IMR-90 (cell line): ENCODE data around the gene NHSL2. TPM values are rescaled to one million over a fixed set of nuclear protein-coding genes. Genes with fewer than 3 reads are reported as not detected.

Experiments
- ATAC-seq: fragments of 200-7000 bp; cut with Tn5 transposase; 2 replicates; pipeline ENCODE4 v1.9.1; 2020; ENCODE audit warnings: low read depth, mild to moderate bottlenecking, moderate library complexity
- BruUV-seq: library from RNA; stranded (reverse); fragments of 400-500 nt; replicated peaks from 2 replicates; lab custom pipeline; 2021; lab: Mats Ljungman, UMichigan
- CTCF ChIA-PET: fragments of 300-600 bp; formaldehyde crosslinking; extraction: SDS; loops from one replicate; lab custom pipeline; 2021; ENCODE audit warnings: antibody characterized with exemption; lab: Yijun Ruan, JAX
- POLR2A ChIA-PET: fragments of 300-600 bp; sonication (Branson Sonifier 250); formaldehyde crosslinking; loops from one replicate; lab custom pipeline; 2022; ENCODE audit warnings: antibody characterized with exemption; ENCODE audit not compliant: unreplicated experiment; lab: Charles Lee
- DNase-seq: peaks from one replicate; pipeline ENCODE4 v3.0.0; 2013
- H2AFZ ChIP-seq: replicated peaks from 2 replicates; pipeline ENCODE3; 2013; ENCODE audit warnings: low read length, mild to moderate bottlenecking; ENCODE audit not compliant: poor library complexity
- H2AK5ac ChIP-seq: 2 replicates; pipeline ENCODE4 v1.6.1; 2013; ENCODE audit warnings: low read depth, low read length, inconsistent platforms
- H2AK9ac ChIP-seq: replicated peaks from 2 replicates; pipeline ENCODE3; 2013; ENCODE audit warnings: mild to moderate bottlenecking, low read depth, low read length, moderate library complexity; ENCODE audit not compliant: poor library complexity
- H2BK120ac ChIP-seq: 2 replicates; pipeline ENCODE4 v1.6.1; 2013; ENCODE audit warnings: low read depth, low read length, inconsistent platforms
- H2BK15ac ChIP-seq: 3 replicates; pipeline ENCODE4 v1.6.1; 2013; ENCODE audit warnings: low read depth, low read length, inconsistent platforms
- H2BK20ac ChIP-seq: 2 replicates; pipeline ENCODE4 v1.6.1; 2013; ENCODE audit warnings: low read depth, mild to moderate bottlenecking, inconsistent platforms, low read length, moderate library complexity
- H2BK5ac ChIP-seq: 2 replicates; pipeline ENCODE4 v1.6.1; 2013; ENCODE audit warnings: mild to moderate bottlenecking, low read depth, low read length, inconsistent platforms; ENCODE audit not compliant: poor library complexity, severe bottlenecking
- H3K14ac ChIP-seq: replicated peaks from 2 replicates; pipeline ENCODE4 v1.6.1; 2013; ENCODE audit warnings: low read depth, low read length, inconsistent platforms
- H3K18ac ChIP-seq: 2 replicates; pipeline ENCODE4 v1.6.1; 2013; ENCODE audit warnings: low read depth, low read length, control low read depth
- H3K23ac ChIP-seq: 2 replicates; pipeline ENCODE4 v1.6.1; 2013; ENCODE audit warnings: low read depth, low read length, inconsistent platforms
- H3K27ac ChIP-seq: 2 replicates; pipeline ENCODE4 v1.5.1; 2013; ENCODE audit warnings: mild to moderate bottlenecking, control low read depth, low read length; ENCODE audit not compliant: insufficient read depth
- H3K27me3 ChIP-seq: 2 replicates; pipeline ENCODE4 v1.6.1; 2013; ENCODE audit warnings: low read length; ENCODE audit not compliant: control insufficient read depth, insufficient read depth
- H3K36me3 ChIP-seq: 2 replicates; pipeline ENCODE4 v1.6.1; 2013; ENCODE audit warnings: low read length, mixed read lengths; ENCODE audit not compliant: control insufficient read depth, insufficient read depth
- H3K4ac ChIP-seq: 2 replicates; pipeline ENCODE4 v1.6.1; 2013; ENCODE audit warnings: low read depth, low read length, inconsistent platforms
- H3K4me1 ChIP-seq: 2 replicates; pipeline ENCODE4 v1.6.1; 2013; ENCODE audit warnings: low read length, mixed read lengths; ENCODE audit not compliant: control insufficient read depth, insufficient read depth
- H3K4me2 ChIP-seq: 2 replicates; pipeline ENCODE4 v1.6.1; 2013; ENCODE audit warnings: low read depth, mild to moderate bottlenecking, control low read depth, low read length, moderate library complexity
- H3K4me3 ChIP-seq: 2 replicates; pipeline ENCODE4 v1.5.1; 2013; ENCODE audit warnings: low read depth, mild to moderate bottlenecking, control low read depth, low read length, moderate library complexity; ENCODE audit not compliant: insufficient read depth
- H3K56ac ChIP-seq: 2 replicates; pipeline ENCODE4 v1.6.1; 2013; ENCODE audit warnings: low read length, inconsistent platforms; ENCODE audit not compliant: insufficient read depth; ENCODE audit errors: extremely low read depth
- H3K79me1 ChIP-seq, 2 experiments: 2 replicates each; pipeline ENCODE4 v1.6.1; 2013; ENCODE audit warnings: low read length in 2 of 2, inconsistent platforms in 1 of 2, low read depth in 1 of 2
- H3K9ac ChIP-seq: 2 replicates; pipeline ENCODE4 v1.6.1; 2013; ENCODE audit warnings: low read depth, low read length, control low read depth
- H3K9me1 ChIP-seq: 2 replicates; pipeline ENCODE4 v1.6.1; 2013; ENCODE audit warnings: low read length, inconsistent platforms; ENCODE audit not compliant: insufficient read depth
- H3K9me3 ChIP-seq: 2 replicates; pipeline ENCODE4 v1.6.1; 2013; ENCODE audit warnings: low read length; ENCODE audit not compliant: control insufficient read depth, insufficient read depth
- H4K20me1 ChIP-seq: 2 replicates; pipeline ENCODE4 v1.6.1; 2013; ENCODE audit warnings: low read length, inconsistent platforms; ENCODE audit not compliant: insufficient read depth
- H4K5ac ChIP-seq: 2 replicates; pipeline ENCODE4 v1.6.1; 2013; ENCODE audit warnings: mild to moderate bottlenecking, low read depth, low read length, control low read depth
- H4K8ac ChIP-seq, 2 experiments: 2 replicates each; pipeline ENCODE4 v1.6.1; 2013; ENCODE audit warnings: low read depth in 2 of 2, low read length in 2 of 2, control low read depth in 1 of 2, inconsistent platforms in 1 of 2
- H4K91ac ChIP-seq: 2 replicates; pipeline ENCODE4 v1.6.1; 2013; ENCODE audit warnings: low read depth, low read length, inconsistent platforms; ENCODE audit not compliant: insufficient read depth
- BHLHE40 ChIP-seq: fragments of 150-350 bp; IDR thresholded peaks from 2 replicates; pipeline ENCODE4 v1.6.1; 2016; ENCODE audit warnings: mild to moderate bottlenecking, low read depth, low read length
- CHD1 ChIP-seq: IDR thresholded peaks from 2 replicates; pipeline ENCODE4 v1.6.1; 2012; ENCODE audit warnings: low read depth, low read length, improper control_type of control experiment
- FOS ChIP-seq: fragments of 150-350 bp; IDR thresholded peaks from 2 replicates; pipeline ENCODE4 v1.6.1; 2016; ENCODE audit warnings: low read depth, low read length
- MAFK ChIP-seq: IDR thresholded peaks from 2 replicates; pipeline ENCODE4 v1.6.1; 2012; ENCODE audit warnings: low read depth, low read length, improper control_type of control experiment
- MAZ ChIP-seq: IDR thresholded peaks from 2 replicates; pipeline ENCODE4 v1.6.1; 2012; ENCODE audit warnings: low read depth, mild to moderate bottlenecking, low read length, improper control_type of control experiment, moderate library complexity, borderline replicate concordance
- MXI1 ChIP-seq: IDR thresholded peaks from 2 replicates; pipeline ENCODE4 v1.6.1; 2012; ENCODE audit warnings: low read depth, mild to moderate bottlenecking, low read length, moderate library complexity, borderline replicate concordance
- POLR2A ChIP-seq: IDR thresholded peaks from 2 replicates; pipeline ENCODE4 v1.6.1; 2012; ENCODE audit warnings: mild to moderate bottlenecking, low read depth, low read length
- RCOR1 ChIP-seq: IDR thresholded peaks from 2 replicates; pipeline ENCODE4 v1.6.1; 2012; ENCODE audit warnings: mild to moderate bottlenecking, low read length, improper control_type of control experiment; ENCODE audit not compliant: insufficient replicate concordance
- SMC3 ChIP-seq: fragments of 150-350 bp; IDR thresholded peaks from 2 replicates; pipeline ENCODE4 v1.6.1; 2016; ENCODE audit warnings: low read depth, mild to moderate bottlenecking, antibody characterized with exemption, low read length, moderate library complexity
- USF2 ChIP-seq: fragments of 150-350 bp; IDR thresholded peaks from 2 replicates; pipeline ENCODE4 v1.6.1; 2017; ENCODE audit warnings: mild to moderate bottlenecking, antibody characterized with exemption, low read length, low read depth
- WGBS, 2 experiments: methylation state at CpG; one replicate each; pipeline versions ENCODE4 v1.1.5 to v1.1.7; 2013; ENCODE audit warnings: missing lambda C conversion rate in 2 of 2; ENCODE audit not compliant: insufficient read length in 1 of 2; ENCODE audit errors: extremely low coverage in 2 of 2; 5-methylcytosine and 5-hydroxymethylcytosine counted together
- dilution Hi-C: fragments of 300-500 bp; cut with HindIII; formaldehyde crosslinking; loops from one replicate; pipeline ENCODE4 v1.14.3; 2018; ENCODE audit warnings: low sequenced_read_pairs; ENCODE audit not compliant: unreplicated experiment
- in situ Hi-C: fragments of 300-500 bp; cut with MboI; formaldehyde crosslinking; loops from 3 replicates; pipeline ENCODE4 v1.14.3; 2019; ENCODE audit warnings: low sequenced_read_pairs, inconsistent platforms, mixed read lengths
- intact Hi-C: fragments of 100-400 bp; cut with micrococcal nuclease; formaldehyde crosslinking; loops from 2 replicates; pipeline ENCODE4 v1.10.0; 2022
- polyA plus RNA-seq, 3 experiments: library from polyadenylated mRNA; depleted of rRNA; stranded (reverse); fragments of >200 nt; gene quantifications; 2 replicates each; pipeline ENCODE4 v1.2.3, GENCODE V29; 2012; ENCODE audit warnings: low replicate concordance in 1 of 3
- total RNA-seq: library from RNA; depleted of rRNA; stranded (reverse); fragments of >200 nt; gene quantifications from 2 replicates; pipeline ENCODE4 v1.2.3, GENCODE V29; 2012

Gene NHSL2
- total and polyA plus RNA-seq, 2 of the 4 experiments (the other 2 are of a cell fraction) = 0.72 to 0.75 TPM

- Histone ChIP-seq H3K4me1 (no peaks in the 10 kb centered on the region), H3K56ac (no peak overlapping the region), H3K36me3 (no peaks in the 10 kb centered on the region), H3K23ac (no peak overlapping the region), H3K9me3 (no peaks in the 10 kb centered on the region), H2AFZ (no peak overlapping the region), H2BK20ac (no peak overlapping the region), H2BK15ac (no peak overlapping the region), H3K27ac (no peak overlapping the region), H3K4ac (no peak overlapping the region), H4K91ac (no peak overlapping the region), H4K20me1 (no peaks in the 10 kb centered on the region), H4K8ac (no peak overlapping the region), H3K18ac (no peak overlapping the region), H2BK5ac (no peak overlapping the region), H4K5ac (no peak overlapping the region), H3K9me1 (no peaks in the 10 kb centered on the region), H3K9ac (no peak overlapping the region), H3K4me3 (no peak overlapping the region), H2AK5ac (no peak overlapping the region), H2AK9ac (no peak overlapping the region), H3K4me2 (no peak overlapping the region), H2BK120ac (no peak overlapping the region), H3K14ac (no peak overlapping the region), H3K79me1 (no peaks in the 10 kb centered on the region), H3K27me3 (peaks cover 31% of the 10 kb centered on the region)
- WGBS, 2 experiments = no CpG with 5 or more reads among the region's 3 CpGs
- DNase-seq = no peak
- intact Hi-C loops (no loop called here), dilution Hi-C loops (no loop called here), in situ Hi-C loops (no loop called here)
- no peak for ATAC-seq
- TF ChIP-seq POLR2A (no peak), FOS (no peak), RCOR1 (no peak), MAZ (no peak), USF2 (no peak), CHD1 (no peak), MXI1 (no peak), MAFK (no peak), BHLHE40 (no peak), SMC3 (no peak)
- POLR2A ChIA-PET = no interaction called here
- no TSS peak for BruUV-seq
- CTCF ChIA-PET = no interaction called here
These were observed 178.6 kb downstream of the NHSL2 start for GRCh38 chrX:72089254-72089653.
